ENCODE results near the gene HSD11B2. TPM values are rescaled to one million over a fixed set of nuclear protein-coding genes. Genes with fewer than 3 reads are reported as not detected.

The HSD11B2 gene
- total RNA-seq, 1 experiment from 2014 or later, result 0.77 TPM

- in situ Hi-C loops (cut with HindIII; ENCODE audit: low pct_unique_long_range_greater_than_20kb, low sequenced_read_pairs) (no loop called here), intact Hi-C loops (cut with micrococcal nuclease; ENCODE audit: unreplicated experiment) (no loop called here)
- BruUV-seq (replicated peaks), result no TSS peak
- DNase-seq (ENCODE audit: low read depth, low spot score) (no peak), ATAC-seq (no peak)
- ChIA-PET CTCF (interaction anchor here (0.6 to 2.1 kb wide), 2 partner anchors 19 to 117 kb away, joined by 4 to 7 read pairs; no protein-coding TSS in a partner anchor), POLR2A (no interaction called here)
- H3K9me3 ChIP-seq (ENCODE audit: control insufficient read depth, insufficient read depth, low read depth, low read length), result no peaks in the 10 kb centered on the region
- no peaks in the 10 kb centered on the region for H3K4me1 ChIP-seq (ENCODE audit: control insufficient read depth, insufficient read depth, low read length)
- no peak overlapping the region for H3K4me3 ChIP-seq (ENCODE audit: low read depth in 2 of 2, low read length in 2 of 2)
- H3K36me3 ChIP-seq (ENCODE audit: control insufficient read depth, insufficient read depth, low read length), result no peaks in the 10 kb centered on the region
- TF ChIP-seq POLR2AphosphoS5 (IDR thresholded peaks at IDR 0.05; ENCODE audit: low read depth, low read length), result no peak
- TF ChIP-seq CTCF (IDR thresholded peaks at IDR 0.05), result no peak
- no peak for TF ChIP-seq SIN3A (IDR thresholded peaks at IDR 0.05; ENCODE audit: borderline replicate concordance, insufficient read depth, low read depth, low read length)
- TF ChIP-seq TCF7L2 (IDR thresholded peaks at IDR 0.05; ENCODE audit: low read depth, low read length), result no peak
- no peak for TF ChIP-seq REST (IDR thresholded peaks at IDR 0.05; ENCODE audit: insufficient read depth in 1 of 2, low read depth in 2 of 2, low read length in 1 of 2)
- no peaks in the 10 kb centered on the region for H3K27me3 ChIP-seq (ENCODE audit: control insufficient read depth, insufficient read depth, low read length)
- H3K27ac ChIP-seq (ENCODE audit: low read length), result no peak overlapping the region
Observed at GRCh38 chr16:67446968-67447507, 16.1 kb downstream of the HSD11B2 start.

GRCh38 chr16:67447508-67448076 lies 16.7 kb downstream of the HSD11B2 start:
- POLR2A ChIA-PET, result interaction anchor here (0.6 kb wide), 1 partner anchor 37 kb away, joined by 3 read pairs; no protein-coding TSS in a partner anchor
- no peak for DNase-seq (ENCODE audit: low read depth, low spot score)
- peak; percentile 68 for ATAC-seq
- H3K9me3 ChIP-seq (ENCODE audit: control insufficient read depth, insufficient read depth, low read depth, low read length), result no peaks in the 10 kb centered on the region
- H3K27me3 ChIP-seq (ENCODE audit: control insufficient read depth, insufficient read depth, low read length), result no peaks in the 10 kb centered on the region
- no peaks in the 10 kb centered on the region for H3K36me3 ChIP-seq (ENCODE audit: control insufficient read depth, insufficient read depth, low read length)
- H3K27ac ChIP-seq (ENCODE audit: low read length), result no peak overlapping the region
- CTCF ChIA-PET, result interaction anchor here (0.6 to 2.1 kb wide), 2 partner anchors 20 to 118 kb away, joined by 4 to 7 read pairs; no protein-coding TSS in a partner anchor
- BruUV-seq (replicated peaks), result no TSS peak
- intact Hi-C loops (cut with micrococcal nuclease; ENCODE audit: unreplicated experiment), result no loop called here
- TF ChIP-seq CTCF (IDR thresholded peaks at IDR 0.05), result peak; percentile 72
- no peak for TF ChIP-seq POLR2AphosphoS5 (IDR thresholded peaks at IDR 0.05; ENCODE audit: low read depth, low read length)
- no peak for TF ChIP-seq TCF7L2 (IDR thresholded peaks at IDR 0.05; ENCODE audit: low read depth, low read length)
- no peak for TF ChIP-seq SIN3A (IDR thresholded peaks at IDR 0.05; ENCODE audit: borderline replicate concordance, insufficient read depth, low read depth, low read length)
- TF ChIP-seq REST (IDR thresholded peaks at IDR 0.05; ENCODE audit: insufficient read depth in 1 of 2, low read depth in 2 of 2, low read length in 1 of 2), result no peak
- H3K4me3 ChIP-seq (ENCODE audit: low read depth in 2 of 2, low read length in 2 of 2), result no peak overlapping the region
- in situ Hi-C loops (cut with HindIII; ENCODE audit: low pct_unique_long_range_greater_than_20kb, low sequenced_read_pairs), result no loop called here
- H3K4me1 ChIP-seq (ENCODE audit: control insufficient read depth, insufficient read depth, low read length), result no peaks in the 10 kb centered on the region
